ENCODE results near the gene GASK1A. TPM values are rescaled to one million over a fixed set of nuclear protein-coding genes. Genes with fewer than 3 reads are reported as not detected.

The GASK1A gene
- total and polyA plus RNA-seq, 2 experiments from 2014 or later = 2.6 to 11.1 TPM

- no peak for DNase-seq (ENCODE audit: low spot score)
- no peaks in the 10 kb centered on the region for H3K4me1 Mint-ChIP-seq
These were observed 101.8 kb downstream of the GASK1A start for GRCh38 chr3:43080726-43081568.

More at GRCh38 chr3:43080726-43081568, 101.8 kb downstream of the GASK1A start:
- TF ChIP-seq CREB1 (CRISPR knock-in tag; IDR thresholded peaks at IDR 0.05; ENCODE audit: low read depth) = no peak
- TF ChIP-seq, protein P1, sequence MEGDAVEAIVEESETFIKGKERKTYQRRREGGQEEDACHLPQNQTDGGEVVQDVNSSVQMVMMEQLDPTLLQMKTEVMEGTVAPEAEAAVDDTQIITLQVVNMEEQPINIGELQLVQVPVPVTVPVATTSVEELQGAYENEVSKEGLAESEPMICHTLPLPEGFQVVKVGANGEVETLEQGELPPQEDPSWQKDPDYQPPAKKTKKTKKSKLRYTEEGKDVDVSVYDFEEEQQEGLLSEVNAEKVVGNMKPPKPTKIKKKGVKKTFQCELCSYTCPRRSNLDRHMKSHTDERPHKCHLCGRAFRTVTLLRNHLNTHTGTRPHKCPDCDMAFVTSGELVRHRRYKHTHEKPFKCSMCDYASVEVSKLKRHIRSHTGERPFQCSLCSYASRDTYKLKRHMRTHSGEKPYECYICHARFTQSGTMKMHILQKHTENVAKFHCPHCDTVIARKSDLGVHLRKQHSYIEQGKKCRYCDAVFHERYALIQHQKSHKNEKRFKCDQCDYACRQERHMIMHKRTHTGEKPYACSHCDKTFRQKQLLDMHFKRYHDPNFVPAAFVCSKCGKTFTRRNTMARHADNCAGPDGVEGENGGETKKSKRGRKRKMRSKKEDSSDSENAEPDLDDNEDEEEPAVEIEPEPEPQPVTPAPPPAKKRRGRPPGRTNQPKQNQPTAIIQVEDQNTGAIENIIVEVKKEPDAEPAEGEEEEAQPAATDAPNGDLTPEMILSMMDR (conservative IDR thresholded peaks at IDR 0.05; ENCODE audit: low read depth in 2 of 2) = no peak
- TF ChIP-seq EZH2phosphoT487 (IDR thresholded peaks at IDR 0.05; ENCODE audit: unreplicated experiment) = no peak
- TF ChIP-seq, protein P2, sequence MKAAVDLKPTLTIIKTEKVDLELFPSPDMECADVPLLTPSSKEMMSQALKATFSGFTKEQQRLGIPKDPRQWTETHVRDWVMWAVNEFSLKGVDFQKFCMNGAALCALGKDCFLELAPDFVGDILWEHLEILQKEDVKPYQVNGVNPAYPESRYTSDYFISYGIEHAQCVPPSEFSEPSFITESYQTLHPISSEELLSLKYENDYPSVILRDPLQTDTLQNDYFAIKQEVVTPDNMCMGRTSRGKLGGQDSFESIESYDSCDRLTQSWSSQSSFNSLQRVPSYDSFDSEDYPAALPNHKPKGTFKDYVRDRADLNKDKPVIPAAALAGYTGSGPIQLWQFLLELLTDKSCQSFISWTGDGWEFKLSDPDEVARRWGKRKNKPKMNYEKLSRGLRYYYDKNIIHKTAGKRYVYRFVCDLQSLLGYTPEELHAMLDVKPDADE (IDR thresholded peaks at IDR 0.05) = no peak
- TF ChIP-seq STAT1 (IDR thresholded peaks at IDR 0.05; ENCODE audit: unreplicated experiment) = no peak
- no peak for TF ChIP-seq EZH2 (IDR thresholded peaks at IDR 0.05; ENCODE audit: low read depth, unreplicated experiment)
- no peak for TF ChIP-seq JUNB (IDR thresholded peaks at IDR 0.05; ENCODE audit: unreplicated experiment)
- TF ChIP-seq ZNF114 (CRISPR knock-in tag; IDR thresholded peaks at IDR 0.05) = no peak
- no peak for TF ChIP-seq REST (IDR thresholded peaks at IDR 0.05; ENCODE audit: unreplicated experiment)
- TF ChIP-seq POLR2AphosphoS5 (IDR thresholded peaks at IDR 0.05; ENCODE audit: low read depth) = no peak
- TF ChIP-seq ZNF462 (CRISPR knock-in tag; IDR thresholded peaks at IDR 0.05) = no peak
- no peak for TF ChIP-seq ZNF331 (CRISPR knock-in tag; IDR thresholded peaks at IDR 0.05; ENCODE audit: low read depth)
- peaks cover 75% of the 10 kb centered on the region for H3K36me3 Mint-ChIP-seq (ENCODE audit: low read depth)
- H3K27ac ChIP-seq (ENCODE audit: low read depth) = no peak overlapping the region
- no peaks in the 10 kb centered on the region for H3K4me1 ChIP-seq (ENCODE audit: insufficient read depth)
- H3F3A ChIP-seq (replicated peaks; ENCODE audit: low read depth) = no peaks in the 10 kb centered on the region
- H3K4me2 ChIP-seq = no peak overlapping the region
- no peak for ATAC-seq
- H3K9me3 Mint-ChIP-seq = peaks cover 29% of the 10 kb centered on the region
- no peak overlapping the region for H3K4me3 ChIP-seq
- H4K20me1 ChIP-seq (replicated peaks; ENCODE audit: insufficient read depth) = no peaks in the 10 kb centered on the region
- H3K4me3 Mint-ChIP-seq = no peak overlapping the region
- H3K79me2 ChIP-seq (replicated peaks; ENCODE audit: insufficient read depth) = no peaks in the 10 kb centered on the region
- no peak overlapping the region for H3K27ac Mint-ChIP-seq
- H3K36me3 ChIP-seq (ENCODE audit: insufficient read depth) = no peaks in the 10 kb centered on the region
- H2AFZ ChIP-seq = no peak overlapping the region
- no peaks in the 10 kb centered on the region for H3K27me3 ChIP-seq (ENCODE audit: insufficient read depth)
- H3K9me2 ChIP-seq (ENCODE audit: insufficient read depth) = peaks cover 8% of the 10 kb centered on the region; the same call in 1 of the 2 replicates
- H3K27me3 Mint-ChIP-seq (ENCODE audit: insufficient read depth, low read depth, poor library complexity) = peaks cover 5% of the 10 kb centered on the region

Data from GM23338 (cell line).